HepG2 (cell line): ENCODE measurements around the gene CRYM. TPM values are rescaled to one million over a fixed set of nuclear protein-coding genes. Genes with fewer than 3 reads are reported as not detected.

Experiments used
- BCL6 ChIP-seq: IDR thresholded peaks from 2 replicates; pipeline ENCODE4 v1.6.1; 2016; ENCODE audit warnings: missing genetic modification reagents, missing compliant biosample characterization
- DMAP1 ChIP-seq: IDR thresholded peaks from 2 replicates; pipeline ENCODE4 v1.6.1; 2016
- ESRRA ChIP-seq: sonication (generic); formaldehyde crosslinking; IDR thresholded peaks from 2 replicates; pipeline ENCODE4 v1.5.1; 2020; ENCODE audit warnings: mild to moderate bottlenecking, low read depth, missing genetic modification reagents
- FOXM1 ChIP-seq: sonication (generic); formaldehyde crosslinking; IDR thresholded peaks from 2 replicates; pipeline ENCODE4 v1.5.0; 2020; ENCODE audit warnings: missing genetic modification reagents
- HNF1A ChIP-seq, 2 experiments: sonication (generic) in 1 of 2; formaldehyde crosslinking in 1 of 2; IDR thresholded peaks; 2 replicates each; pipeline versions ENCODE4 v1.4.0 to v1.6.1; 2016 to 2020; ENCODE audit warnings: borderline replicate concordance in 1 of 2, low read depth in 1 of 2, mild to moderate bottlenecking in 1 of 2, missing genetic modification reagents in 1 of 2
- HNRNPK ChIP-seq: fragments of 200-400 bp; formaldehyde crosslinking; IDR thresholded peaks from 2 replicates; pipeline ENCODE4 v1.6.1; 2018; ENCODE audit warnings: low read length, low read depth, moderate library complexity, mild to moderate bottlenecking; ENCODE audit not compliant: poor library complexity, severe bottlenecking
- JUNB ChIP-seq: sonication (generic); formaldehyde crosslinking; IDR thresholded peaks from 2 replicates; pipeline ENCODE4 v1.8.0; 2022; ENCODE audit warnings: missing genetic modification reagents, mild to moderate bottlenecking, borderline replicate concordance
- KDM3A ChIP-seq: IDR thresholded peaks from 2 replicates; pipeline ENCODE4 v1.6.1; 2018; ENCODE audit warnings: low read depth, missing compliant biosample characterization
- NFYB ChIP-seq: sonication (generic); formaldehyde crosslinking; IDR thresholded peaks from 2 replicates; pipeline ENCODE4 v1.4.0; 2020; ENCODE audit warnings: missing genetic modification reagents
- PHF20 ChIP-seq: sonication (generic); formaldehyde crosslinking; IDR thresholded peaks from 2 replicates; pipeline ENCODE4 v1.5.0; 2020; ENCODE audit warnings: mild to moderate bottlenecking, missing genetic modification reagents
- SMC3 ChIP-seq: IDR thresholded peaks from 2 replicates; pipeline ENCODE4 v1.6.1; 2011; ENCODE audit warnings: low read length, improper control_type of control experiment
- SP5 ChIP-seq: IDR thresholded peaks from 2 replicates; pipeline ENCODE4 v1.6.1; 2016; ENCODE audit warnings: low read depth, borderline replicate concordance
- ZFP91 ChIP-seq: sonication (generic); formaldehyde crosslinking; IDR thresholded peaks from 2 replicates; pipeline ENCODE4 v1.9.0; 2022; ENCODE audit warnings: missing genetic modification reagents, mild to moderate bottlenecking, borderline replicate concordance
- ZNF24 ChIP-seq: fragments of 450-650 bp; IDR thresholded peaks from 2 replicates; pipeline ENCODE4 v1.6.1; 2017; ENCODE audit warnings: antibody characterized with exemption, mild to moderate bottlenecking
- ZNF251 ChIP-seq: sonication (generic); formaldehyde crosslinking; IDR thresholded peaks from 2 replicates; pipeline ENCODE4 v1.9.0; 2021; ENCODE audit warnings: mild to moderate bottlenecking, missing genetic modification reagents
- ZNF614 ChIP-seq: IDR thresholded peaks from 2 replicates; pipeline ENCODE4 v1.6.1; 2018; ENCODE audit warnings: missing biosample characterization, missing genetic modification reagents, inconsistent platforms, borderline replicate concordance
- ZNF788 ChIP-seq: sonication (generic); formaldehyde crosslinking; IDR thresholded peaks from 2 replicates; pipeline ENCODE4 v1.5.0; 2020; ENCODE audit warnings: mild to moderate bottlenecking, missing genetic modification reagents, borderline replicate concordance
- ZNF891 ChIP-seq: sonication (generic); formaldehyde crosslinking; IDR thresholded peaks from 2 replicates; pipeline ENCODE4 v1.5.0; 2020; ENCODE audit warnings: mild to moderate bottlenecking, missing genetic modification reagents
- polyA plus RNA-seq, 8 experiments: library from polyadenylated mRNA; depleted of rRNA in 3 of 8; stranded (reverse) in 7 of 8; unstranded in 1 of 8; fragments of >200 nt; fragmentation: Illumina TruSeq in 4 of 8; extraction: Trizol in 4 of 8; gene quantifications; 2 replicates each; pipeline versions ENCODE4 v1.2.1 to v1.2.3, GENCODE V29; 2011 to 2016; ENCODE audit warnings: low read depth in 4 of 8, missing spikeins in 1 of 8, mixed read lengths in 1 of 8; ENCODE audit not compliant: insufficient read depth in 1 of 8
- total RNA-seq, 5 experiments: library from RNA; depleted of rRNA; stranded (reverse); fragments of >200 nt; fragmentation: Illumina TruSeq; extraction: Trizol; gene quantifications; 2 replicates each; pipeline ENCODE4 v1.2.3, GENCODE V29; 2016; ENCODE audit warnings: low read depth in 1 of 5
- TF ChIP-seq, protein P1 (sequence below): sonication (generic); formaldehyde crosslinking; IDR thresholded peaks from 2 replicates; pipeline ENCODE4 v1.4.0; 2020; ENCODE audit warnings: missing genetic modification reagents; ENCODE audit errors: not compliant biosample characterization

The CRYM gene
- total and polyA plus RNA-seq, 2 of the 13 experiments (the other 11 are each of a cell fraction or from before 2014, with no cell fraction given): 1.9 to 2.2 TPM

DNA sequence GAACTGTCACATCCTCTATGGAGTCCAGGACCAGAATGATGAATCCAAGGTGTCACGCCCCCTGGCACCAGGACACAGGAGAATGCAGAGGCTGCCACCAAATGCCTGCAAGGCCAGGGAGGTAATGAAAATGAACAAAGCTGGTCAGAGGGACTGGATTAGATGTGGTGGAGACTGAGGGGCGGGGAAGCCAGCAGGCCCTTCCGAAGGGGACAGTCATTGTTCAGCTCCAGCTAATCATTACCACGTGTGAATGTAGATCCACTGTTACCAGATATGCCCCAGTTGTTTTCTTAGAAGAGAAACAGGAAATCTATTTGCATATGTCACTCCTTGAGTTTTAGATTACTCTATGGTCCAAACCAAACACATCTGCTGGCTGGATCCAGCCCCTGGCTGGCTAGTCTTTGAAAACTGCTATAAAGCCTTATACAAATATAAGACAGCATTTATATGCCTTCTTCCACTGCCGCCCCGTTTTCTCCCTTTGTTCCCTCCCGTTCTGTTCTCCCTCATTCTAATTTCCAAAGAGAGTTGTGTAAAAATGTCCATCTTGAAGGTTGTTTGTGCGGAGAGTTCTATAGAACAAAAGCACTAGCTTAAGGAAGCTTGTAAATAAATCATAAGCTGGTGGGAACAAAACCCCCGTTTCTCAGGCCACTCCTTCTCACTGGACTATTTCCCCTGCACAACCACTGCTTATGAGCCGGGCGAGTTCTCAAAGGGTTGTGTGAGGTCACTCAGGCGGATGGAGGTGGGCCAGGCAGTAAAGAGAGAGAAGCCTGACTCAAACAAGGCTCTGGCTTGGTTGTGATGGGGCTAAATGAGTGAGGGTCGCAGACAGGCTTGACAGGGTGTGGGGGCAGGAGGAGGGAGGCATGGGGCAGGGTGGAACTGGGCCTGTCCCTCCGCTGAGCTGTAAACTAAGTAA lies 14.2 kb downstream of the CRYM start (continued):
- peak; percentile 70 for TF ChIP-seq HNF1A (IDR thresholded peaks at IDR 0.05; ENCODE audit: low read depth)
- TF ChIP-seq HNF1A (CRISPR knock-in tag; IDR thresholded peaks at IDR 0.05; ENCODE audit: borderline replicate concordance): peak; percentile 75
- no peak for TF ChIP-seq ZNF24
- 0 out of 2 replicates have a peak, but pooled peaks have one; percentile 47 for TF ChIP-seq DMAP1 (CRISPR knock-in tag)
- TF ChIP-seq, protein P1, sequence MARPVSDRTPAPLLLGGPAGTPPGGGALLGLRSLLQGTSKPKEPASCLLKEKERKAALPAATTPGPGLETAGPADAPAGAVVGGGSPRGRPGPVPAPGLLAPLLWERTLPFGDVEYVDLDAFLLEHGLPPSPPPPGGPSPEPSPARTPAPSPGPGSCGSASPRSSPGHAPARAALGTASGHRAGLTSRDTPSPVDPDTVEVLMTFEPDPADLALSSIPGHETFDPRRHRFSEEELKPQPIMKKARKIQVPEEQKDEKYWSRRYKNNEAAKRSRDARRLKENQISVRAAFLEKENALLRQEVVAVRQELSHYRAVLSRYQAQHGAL (CRISPR knock-in tag): no peak
- TF ChIP-seq HNRNPK: no peak
- TF ChIP-seq FOXM1 (CRISPR knock-in tag): no peak
- peak; percentile 65; the same call in 1 of the 2 replicates for TF ChIP-seq ESRRA (CRISPR knock-in tag)
- no peak for TF ChIP-seq NFYB
- TF ChIP-seq SP5 (CRISPR knock-in tag): peak; percentile 82
- TF ChIP-seq ZNF614 (CRISPR knock-in tag): no peak; the same call in 1 of the 2 replicates
- TF ChIP-seq SMC3: no peak
- peak; percentile 86; the same call in 1 of the 2 replicates for TF ChIP-seq ZNF251 (CRISPR knock-in tag)
- TF ChIP-seq ZNF891 (CRISPR knock-in tag): no peak
- TF ChIP-seq JUNB: no peak
- TF ChIP-seq PHF20 (CRISPR knock-in tag): no peak
- peak; percentile 51; the same call in 1 of the 2 replicates for TF ChIP-seq BCL6 (CRISPR knock-in tag)
- peak; percentile 22; the same call in 1 of the 2 replicates for TF ChIP-seq ZFP91
- TF ChIP-seq KDM3A: no peak
- TF ChIP-seq ZNF788: peak; percentile 33; the same call in 1 of the 2 replicates
